GM13977 (cell line): ENCODE measurements around the gene EEIG1.

ENCODE experiments used
- DNase-seq: peaks from one replicate; pipeline ENCODE4 v3.0.0; 2012; ENCODE audit warnings: low spot score
- in situ Hi-C: fragments of 300-500 bp; cut with MboI; formaldehyde crosslinking; loops from one replicate; pipeline ENCODE4 v1.12.0; 2022; ENCODE audit warnings: low sequenced_read_pairs, low pct_unique_long_range_greater_than_20kb, mixed read lengths, inconsistent platforms; ENCODE audit not compliant: unreplicated experiment
- TF ChIP-seq, protein P1 (sequence below): IDR thresholded peaks from 2 replicates; pipeline ENCODE4 v1.5.1; 2012; ENCODE audit warnings: mild to moderate bottlenecking, control low read depth; ENCODE audit not compliant: insufficient read depth; ENCODE audit errors: extremely low read depth, missing control alignments

Gene EEIG1

DNA sequence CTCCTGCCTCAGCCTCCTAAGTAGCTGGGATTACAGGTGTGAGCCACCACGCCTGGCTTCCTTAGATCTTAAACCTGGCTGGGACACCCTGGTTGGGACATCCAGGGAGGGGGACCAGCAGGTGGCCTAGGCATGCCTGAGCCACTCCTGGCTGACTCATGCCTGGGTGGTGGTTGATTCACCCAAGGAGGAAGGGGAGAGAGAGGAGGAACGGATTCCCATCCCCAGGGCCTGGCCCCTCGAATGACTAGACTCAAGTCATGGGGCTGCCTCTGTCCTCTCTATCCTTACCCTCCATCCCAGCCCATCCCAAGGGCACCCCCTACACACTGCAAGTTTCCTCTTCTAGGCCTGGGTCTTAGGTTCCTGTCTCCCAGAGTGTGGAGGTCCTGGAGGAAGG lies 12.7 kb downstream of the EEIG1 start:
- TF ChIP-seq, protein P1, sequence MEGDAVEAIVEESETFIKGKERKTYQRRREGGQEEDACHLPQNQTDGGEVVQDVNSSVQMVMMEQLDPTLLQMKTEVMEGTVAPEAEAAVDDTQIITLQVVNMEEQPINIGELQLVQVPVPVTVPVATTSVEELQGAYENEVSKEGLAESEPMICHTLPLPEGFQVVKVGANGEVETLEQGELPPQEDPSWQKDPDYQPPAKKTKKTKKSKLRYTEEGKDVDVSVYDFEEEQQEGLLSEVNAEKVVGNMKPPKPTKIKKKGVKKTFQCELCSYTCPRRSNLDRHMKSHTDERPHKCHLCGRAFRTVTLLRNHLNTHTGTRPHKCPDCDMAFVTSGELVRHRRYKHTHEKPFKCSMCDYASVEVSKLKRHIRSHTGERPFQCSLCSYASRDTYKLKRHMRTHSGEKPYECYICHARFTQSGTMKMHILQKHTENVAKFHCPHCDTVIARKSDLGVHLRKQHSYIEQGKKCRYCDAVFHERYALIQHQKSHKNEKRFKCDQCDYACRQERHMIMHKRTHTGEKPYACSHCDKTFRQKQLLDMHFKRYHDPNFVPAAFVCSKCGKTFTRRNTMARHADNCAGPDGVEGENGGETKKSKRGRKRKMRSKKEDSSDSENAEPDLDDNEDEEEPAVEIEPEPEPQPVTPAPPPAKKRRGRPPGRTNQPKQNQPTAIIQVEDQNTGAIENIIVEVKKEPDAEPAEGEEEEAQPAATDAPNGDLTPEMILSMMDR = no peak
- no peak for DNase-seq
- in situ Hi-C loops = no loop called here

DNA sequence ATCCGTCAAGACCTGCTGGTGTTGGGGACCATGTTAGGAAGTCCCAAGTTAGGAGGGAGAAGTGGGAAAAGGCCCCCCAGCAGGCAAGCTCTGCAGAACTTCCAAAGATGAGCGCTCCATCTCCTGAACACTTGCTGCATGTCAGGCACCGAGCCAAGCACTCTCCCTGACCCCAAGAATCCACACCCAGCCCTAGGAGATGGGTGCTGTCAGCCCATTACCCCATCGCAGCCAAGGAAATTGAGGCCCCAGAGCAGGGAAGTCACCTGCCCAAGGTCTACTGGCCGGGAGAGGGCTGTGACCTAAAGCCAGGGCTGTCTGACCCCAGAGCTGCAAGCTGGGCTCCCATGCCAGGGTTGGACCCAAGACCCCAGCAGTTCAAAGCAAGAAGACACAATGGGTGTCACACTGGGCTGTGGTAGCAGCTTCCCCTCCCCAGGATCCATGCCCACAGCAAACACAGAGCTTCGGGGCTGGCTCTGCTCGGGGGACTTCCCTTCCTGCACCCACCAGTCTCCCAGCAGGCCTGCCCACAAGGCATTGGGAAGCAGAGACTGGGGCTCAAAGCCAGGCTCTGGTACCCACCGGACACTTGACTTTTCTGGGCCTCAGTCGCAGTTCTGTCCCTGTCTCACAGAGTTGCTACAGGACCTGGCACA lies 13.5 kb downstream of the EEIG1 start:
- no peak for DNase-seq
- in situ Hi-C loops = no loop called here
- TF ChIP-seq, protein P1 = no peak

DNA sequence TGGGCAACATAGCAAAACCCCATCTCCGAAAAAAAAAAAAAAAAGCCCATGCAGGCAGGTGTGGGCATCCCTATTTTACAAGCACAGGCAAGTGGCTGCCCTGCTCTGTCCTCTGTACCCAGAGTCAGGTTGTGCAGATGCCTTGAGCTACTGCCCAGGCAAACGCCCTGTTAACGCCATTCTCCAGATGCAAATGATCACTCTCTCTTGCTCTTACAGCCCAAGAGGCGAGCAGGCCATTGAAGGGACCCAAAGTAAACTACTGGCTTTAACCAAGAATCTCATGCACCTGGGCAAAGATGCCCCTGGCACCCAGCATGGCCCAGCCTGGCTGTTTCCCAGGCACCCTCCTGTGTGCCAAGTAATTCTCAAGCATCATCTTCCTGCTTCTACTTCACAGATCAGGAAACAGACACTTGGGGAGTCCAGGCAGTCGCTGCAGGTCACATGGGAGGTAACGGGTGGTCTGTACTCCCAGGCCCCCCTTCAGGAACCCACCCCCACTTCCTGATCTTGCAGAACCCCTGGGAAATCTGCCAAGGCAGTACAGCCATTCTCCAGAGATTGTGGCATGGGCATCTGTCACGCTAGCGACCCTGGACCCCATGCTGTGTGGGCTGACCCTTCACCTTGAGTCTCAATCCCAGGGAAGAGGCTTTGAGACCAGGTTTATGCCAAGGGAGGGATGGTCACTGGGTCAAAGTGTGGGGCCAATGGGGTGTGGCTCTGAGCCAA lies 14.2 kb downstream of the EEIG1 start:
- in situ Hi-C loops = no loop called here
- no peak for DNase-seq
- TF ChIP-seq, protein P1 = no peak

DNA sequence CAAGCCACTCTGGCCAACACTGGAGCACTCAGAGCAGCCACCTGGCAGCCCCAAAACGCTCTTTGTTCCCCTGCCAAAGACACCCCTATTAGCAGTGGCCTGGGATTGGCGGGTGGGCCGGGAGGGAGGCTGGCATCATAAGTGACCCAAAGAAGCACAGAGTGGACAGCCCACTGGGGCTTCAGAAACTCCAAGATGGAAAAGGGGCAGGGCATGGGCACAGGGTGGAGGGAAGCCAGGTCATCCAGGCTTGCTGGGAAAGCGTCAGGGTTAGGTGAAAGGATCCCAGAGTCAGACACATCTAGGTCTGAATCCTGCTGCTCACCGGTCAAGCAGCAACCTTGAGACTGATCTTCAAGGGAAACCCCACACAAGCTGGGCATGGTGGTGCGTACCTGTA lies 14.8 kb downstream of the EEIG1 start:
- TF ChIP-seq, protein P1 = no peak
- in situ Hi-C loops = no loop called here
- DNase-seq = no peak

DNA sequence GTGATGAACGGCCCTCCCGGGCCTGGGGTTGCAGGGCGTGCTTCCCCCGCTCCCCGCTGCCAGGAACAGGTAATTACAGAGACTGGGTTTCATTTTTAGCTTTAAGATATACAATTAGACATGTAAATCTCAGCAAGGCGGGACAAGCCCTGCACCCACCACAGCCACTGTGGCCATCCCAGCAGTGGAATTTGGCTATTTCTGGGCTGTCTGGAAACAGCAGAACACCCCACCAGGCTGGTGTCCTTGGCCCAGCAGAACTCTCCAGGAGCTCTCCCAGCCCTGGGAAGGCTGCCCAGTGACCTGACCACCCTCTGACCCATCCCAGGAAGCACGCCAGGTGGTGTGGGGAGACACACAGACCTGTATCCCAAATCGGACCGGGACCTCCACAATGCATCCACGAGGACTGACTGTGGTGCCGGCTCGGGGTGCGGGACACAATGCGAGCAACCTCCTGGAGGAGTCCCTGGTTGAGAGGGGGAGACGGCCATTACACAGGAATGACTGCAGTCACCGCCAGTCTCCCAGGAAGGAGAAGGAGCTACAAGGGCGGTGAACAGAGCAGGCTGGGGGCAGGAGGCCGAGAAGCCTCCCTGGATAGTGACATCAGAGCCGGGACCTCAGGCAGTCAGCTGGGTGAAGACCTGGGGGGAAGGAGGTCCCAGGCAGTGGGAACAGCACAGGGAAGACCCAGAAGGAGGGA lies 17.3 kb downstream of the EEIG1 start:
- DNase-seq = no peak
- in situ Hi-C loops = no loop called here
- TF ChIP-seq, protein P1 = no peak

DNA sequence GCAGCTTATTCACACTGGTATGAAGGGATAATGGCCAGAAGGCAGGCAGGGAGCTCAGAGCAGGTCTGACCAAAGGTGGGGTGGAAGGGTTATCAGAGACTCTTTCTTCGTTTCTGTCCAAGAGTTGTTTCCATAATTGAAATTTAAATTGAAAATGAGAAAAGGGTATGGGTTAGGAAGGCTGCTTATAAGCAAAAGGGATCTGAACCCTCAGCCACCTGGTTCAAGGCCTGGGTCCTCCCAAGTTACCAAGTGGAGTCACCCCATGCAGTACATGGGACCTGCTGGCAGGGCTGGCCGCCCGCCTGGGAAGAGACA lies 17.8 kb downstream of the EEIG1 start:
- no peak for DNase-seq
- TF ChIP-seq, protein P1 = no peak
- in situ Hi-C loops = no loop called here
